ENCODE data around the gene BID.

The BID gene

GRCh38 chr22:17732251-17732854 is 41.9 kb downstream of the BID start:
- DNase-seq = no peak

- DNase-seq = no peak
These were observed 44.7 kb downstream of the BID start for GRCh38 chr22:17729561-17729960.

GRCh38 chr22:17728786-17729185 is 45.5 kb downstream of the BID start:
- no peak for DNase-seq

GRCh38 chr22:17726928-17727897 is 47.1 kb downstream of the BID start:
- no peak for DNase-seq

DNA sequence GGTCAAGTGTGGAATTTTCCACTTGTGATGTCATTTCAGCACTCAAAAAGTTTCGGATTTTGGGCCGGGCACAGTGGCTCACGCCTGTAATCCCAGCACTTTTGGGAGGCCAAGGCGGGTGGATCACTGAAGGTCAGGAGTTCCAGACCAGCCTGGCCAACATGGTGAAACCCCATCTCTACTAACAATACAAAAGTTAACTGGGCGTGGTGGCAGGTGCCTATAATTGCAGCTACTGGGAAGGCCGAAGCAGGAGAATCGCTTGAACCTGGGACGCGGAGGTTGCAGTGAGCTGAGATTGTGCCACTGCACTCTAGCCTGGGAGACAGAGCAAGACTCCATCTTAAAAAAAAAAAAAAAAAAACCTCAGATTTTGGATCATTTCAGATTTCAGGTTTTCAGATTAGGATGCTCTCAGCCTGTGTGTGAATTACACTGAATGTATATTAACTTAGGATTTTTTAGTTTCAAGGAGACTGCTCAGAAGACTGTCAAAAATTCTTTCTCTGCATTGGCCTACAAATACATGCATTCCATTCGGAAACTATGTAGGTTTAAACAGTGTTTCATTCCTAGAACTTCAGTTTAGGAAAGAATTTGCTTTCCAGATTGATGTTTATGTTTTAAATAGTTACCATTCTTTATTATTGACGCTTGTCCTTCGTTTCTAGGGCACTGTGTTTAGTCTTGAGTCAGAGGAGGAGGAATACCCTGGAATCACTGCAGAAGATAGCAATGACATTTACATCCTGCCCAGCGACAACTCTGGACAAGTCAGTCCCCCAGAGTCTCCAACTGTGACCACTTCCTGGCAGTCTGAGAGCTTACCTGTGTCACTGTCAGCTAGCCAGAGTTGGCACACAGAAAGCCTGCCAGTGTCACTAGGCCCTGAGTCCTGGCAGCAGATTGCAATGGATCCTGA is 48.0 kb downstream of the BID start:
- DNase-seq = no peak

DNA sequence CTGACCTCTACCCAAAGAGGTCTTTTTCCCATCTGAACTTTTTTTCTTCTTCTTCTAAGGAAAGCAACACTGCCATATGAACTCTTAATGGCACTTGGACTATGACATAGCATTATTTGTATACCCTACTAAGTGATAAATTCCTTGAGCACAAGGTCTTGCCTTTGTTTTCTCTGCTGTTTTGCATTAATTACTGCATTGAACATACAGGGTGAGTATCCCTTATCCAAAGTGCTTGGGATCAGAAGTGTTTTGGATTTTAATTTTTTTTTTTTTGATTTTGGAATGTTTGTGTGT is 48.8 kb downstream of the BID start:
- DNase-seq = no peak

DNA sequence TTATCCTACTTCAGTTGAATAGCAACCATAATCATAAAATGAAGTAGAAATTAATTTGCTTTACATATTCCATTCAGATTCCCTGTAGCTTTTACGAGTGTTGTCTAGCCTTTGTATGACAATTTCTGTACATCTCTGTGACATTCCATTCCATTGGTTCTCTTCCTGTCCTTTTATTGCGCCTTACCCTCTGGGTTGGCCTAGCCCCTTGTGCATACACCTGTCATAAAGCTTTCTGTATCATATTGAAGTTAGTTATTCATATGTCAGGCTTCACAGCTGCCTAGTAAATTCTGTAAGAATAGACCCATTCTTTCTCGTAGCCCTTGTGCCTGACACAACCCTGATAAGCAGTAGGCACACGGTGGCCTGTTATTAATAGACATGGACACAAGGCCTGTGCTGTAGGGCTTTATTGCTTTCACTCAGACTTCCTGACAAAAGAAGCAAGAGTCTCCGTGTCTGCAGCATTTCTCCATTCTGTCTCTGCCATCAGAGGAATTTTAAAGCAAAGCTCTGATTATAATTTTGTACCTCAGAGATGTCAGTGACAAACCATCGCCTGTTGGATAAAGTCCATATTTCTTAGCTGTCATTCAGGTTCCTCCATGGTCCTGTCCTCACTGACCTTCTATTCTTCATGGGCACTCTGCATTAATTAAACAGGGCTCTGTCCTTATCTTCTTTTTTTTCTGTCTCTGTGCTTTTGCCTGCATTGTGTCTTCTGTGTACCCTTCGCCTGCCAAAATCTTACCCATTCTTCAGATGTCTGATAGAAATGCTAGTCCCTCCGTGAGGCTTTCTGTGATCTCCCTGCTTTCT is 49.4 kb downstream of the BID start:
- DNase-seq = no peak

- no peak for DNase-seq
These were observed 50.0 kb downstream of the BID start for GRCh38 chr22:17724241-17724640.

DNA sequence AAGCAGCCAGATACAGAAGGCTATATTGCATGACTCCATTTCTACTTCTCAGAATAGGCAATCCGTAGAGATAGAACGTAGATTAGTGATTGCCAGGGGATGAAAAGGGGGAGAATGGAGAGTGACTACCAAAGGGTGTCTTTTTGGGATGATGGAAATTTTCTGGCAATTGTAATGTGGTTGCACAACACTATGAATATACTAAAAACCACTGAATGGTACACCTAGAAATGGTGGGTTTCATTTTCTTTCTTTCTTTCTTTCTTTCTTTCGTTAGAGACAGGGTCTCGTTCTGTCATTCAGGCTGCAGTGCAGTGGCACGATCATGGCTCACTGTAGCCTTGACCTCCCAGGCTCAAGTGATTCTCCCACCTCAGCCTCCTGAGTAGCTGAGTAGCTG is 54.4 kb downstream of the BID start:
- DNase-seq = no peak

DNA sequence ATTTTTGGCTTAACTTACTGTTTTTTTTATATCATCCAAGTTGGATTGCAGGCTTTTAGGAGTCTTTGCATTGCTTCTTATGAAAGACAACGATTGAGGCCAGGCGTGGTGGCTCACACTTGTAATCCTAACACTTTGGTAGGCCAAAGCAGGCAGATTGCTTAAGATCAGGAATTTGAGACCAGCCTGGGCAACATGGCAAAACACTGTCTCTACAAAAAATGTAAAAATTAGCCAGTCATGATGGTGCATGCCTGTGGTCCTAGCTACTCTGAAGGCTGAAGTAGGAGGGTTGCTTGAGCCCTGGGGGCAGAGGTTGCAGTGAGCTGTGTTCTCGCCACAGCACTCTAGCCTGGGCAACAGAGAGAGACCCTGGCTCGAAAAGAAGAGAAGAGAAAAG is 56.6 kb downstream of the BID start:
- DNase-seq = no peak

- DNase-seq = no peak
These were observed 57.7 kb downstream of the BID start for GRCh38 chr22:17716529-17716928.

DNA sequence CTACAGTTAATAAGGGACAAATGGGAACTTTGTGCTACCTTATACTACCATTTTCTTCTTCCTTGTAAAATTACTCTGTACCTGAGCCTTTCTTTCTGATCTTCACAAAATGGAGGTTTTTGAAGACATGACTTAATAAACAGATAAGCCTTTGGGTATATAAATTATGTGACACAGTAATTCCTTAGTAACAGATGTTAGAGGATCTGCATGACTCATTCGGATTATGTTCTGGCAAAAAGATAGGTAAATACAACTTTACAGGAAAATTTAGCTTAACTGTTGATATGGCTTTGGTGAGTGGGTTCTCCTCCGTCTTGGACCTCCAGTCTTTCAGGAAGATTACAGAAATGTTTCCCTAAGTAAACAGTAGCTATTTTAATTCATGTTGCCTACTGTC is 61.8 kb downstream of the BID start:
- DNase-seq = no peak

DNA sequence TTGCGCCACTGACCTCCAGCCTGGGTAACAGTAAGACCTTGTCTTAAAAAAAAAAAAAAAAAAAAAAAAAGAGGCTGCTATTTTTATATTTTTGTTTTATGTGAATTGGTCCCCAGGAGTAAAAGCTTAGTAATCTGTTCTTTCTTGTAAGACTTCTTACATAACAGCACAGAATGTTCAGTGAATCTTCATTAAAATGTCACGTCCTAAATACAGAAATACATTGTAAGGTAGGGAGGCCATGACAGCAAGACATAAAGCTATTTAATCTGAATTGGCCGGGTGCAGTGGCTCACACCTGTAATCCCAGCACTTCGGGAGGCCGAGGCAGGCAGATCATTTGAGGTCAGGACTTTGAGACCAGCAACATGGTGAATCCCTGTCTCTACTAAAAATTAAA is 64.2 kb downstream of the BID start:
- no peak for DNase-seq

- DNase-seq = no peak
These were observed 66.7 kb downstream of the BID start for GRCh38 chr22:17707526-17707925.

DNA sequence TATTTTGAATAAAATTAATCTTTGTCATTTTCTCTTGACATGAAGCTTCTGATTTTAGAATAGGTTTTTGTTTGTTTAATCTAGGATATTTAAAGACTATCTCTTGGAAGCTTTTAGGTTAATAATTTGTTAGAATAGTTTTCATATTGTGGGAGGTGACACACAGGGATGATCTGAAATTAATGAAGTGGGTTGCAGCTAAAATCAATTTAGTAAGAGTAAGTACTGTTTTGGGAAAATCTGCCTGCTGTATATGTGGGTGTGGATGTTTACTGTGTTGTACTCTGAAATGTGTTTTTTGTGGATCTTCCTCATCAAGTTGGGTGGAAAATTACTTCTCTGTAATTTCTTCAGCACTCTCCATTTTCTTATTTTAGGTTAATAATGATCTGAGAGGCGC is 67.3 kb downstream of the BID start:
- DNase-seq = no peak

DNA sequence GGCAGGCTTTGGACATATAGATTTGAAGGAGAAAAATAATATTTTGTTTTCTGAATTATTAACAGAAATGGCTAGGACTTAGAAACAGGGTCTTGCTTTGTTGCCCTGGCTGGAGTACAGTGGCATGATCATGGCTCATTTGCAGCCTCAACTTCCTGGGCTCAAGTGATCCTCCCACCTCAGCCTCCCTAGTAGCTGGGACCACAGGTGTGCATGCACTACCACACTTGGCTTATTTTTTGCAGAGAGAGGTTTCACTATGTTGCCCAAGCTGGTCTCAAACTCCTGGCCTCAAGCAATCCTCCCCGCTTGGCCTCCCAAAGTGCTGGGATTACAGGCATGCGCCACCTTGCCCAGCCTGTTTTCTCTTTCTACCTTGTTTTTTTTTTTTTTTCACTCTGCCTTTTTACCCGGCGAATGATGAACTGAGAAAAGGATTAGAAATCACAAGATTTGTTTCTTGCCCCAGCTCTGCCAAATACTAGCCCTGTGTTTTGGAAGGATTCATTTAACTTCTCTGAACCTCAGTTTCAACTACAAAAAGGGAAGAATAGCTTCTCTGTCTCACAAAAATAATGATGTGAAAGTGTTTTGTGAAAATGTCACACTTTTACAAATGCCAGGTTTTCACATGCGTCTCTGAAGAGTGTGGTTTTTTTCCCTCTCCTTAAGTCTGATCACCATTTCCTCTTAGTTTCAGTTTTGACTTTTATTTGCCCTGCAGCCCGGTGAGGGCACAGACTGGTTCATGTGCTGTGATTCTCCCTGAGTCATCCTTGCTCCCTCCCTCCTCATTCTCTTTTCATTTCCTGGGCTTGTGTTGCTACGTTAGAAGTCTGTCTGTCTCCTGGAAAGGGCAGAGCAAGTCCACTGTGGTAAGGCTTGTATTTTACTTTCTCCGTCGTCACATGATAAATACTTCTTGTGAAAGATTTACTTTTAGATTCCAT is 68.0 kb downstream of the BID start:
- DNase-seq = no peak

- no peak for DNase-seq
These were observed 68.7 kb downstream of the BID start for GRCh38 chr22:17705546-17705945.

DNA sequence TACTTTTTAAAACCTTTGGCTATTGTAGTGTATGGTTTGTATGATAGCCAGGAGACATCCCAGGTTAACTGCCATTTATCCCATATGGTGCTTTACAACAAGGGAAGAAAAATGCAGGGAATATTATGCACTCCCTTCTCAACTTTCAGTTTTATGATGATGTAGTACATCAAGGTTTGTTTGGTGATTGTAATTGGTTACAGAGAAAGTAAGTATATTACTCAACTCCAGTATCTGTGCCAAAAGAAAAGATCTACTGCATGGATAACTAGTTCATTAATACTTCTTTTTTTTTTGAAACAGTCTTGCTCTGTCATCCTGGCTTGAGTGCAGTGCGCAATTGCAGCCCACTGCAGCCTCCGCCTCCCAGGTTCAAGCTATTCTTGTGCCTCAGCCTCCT is 70.5 kb downstream of the BID start:
- DNase-seq = no peak

GRCh38 chr22:17700778-17701177 is 73.5 kb downstream of the BID start:
- DNase-seq = no peak

GRCh38 chr22:17699696-17700340 is 74.5 kb downstream of the BID start:
- no peak for DNase-seq

DNA sequence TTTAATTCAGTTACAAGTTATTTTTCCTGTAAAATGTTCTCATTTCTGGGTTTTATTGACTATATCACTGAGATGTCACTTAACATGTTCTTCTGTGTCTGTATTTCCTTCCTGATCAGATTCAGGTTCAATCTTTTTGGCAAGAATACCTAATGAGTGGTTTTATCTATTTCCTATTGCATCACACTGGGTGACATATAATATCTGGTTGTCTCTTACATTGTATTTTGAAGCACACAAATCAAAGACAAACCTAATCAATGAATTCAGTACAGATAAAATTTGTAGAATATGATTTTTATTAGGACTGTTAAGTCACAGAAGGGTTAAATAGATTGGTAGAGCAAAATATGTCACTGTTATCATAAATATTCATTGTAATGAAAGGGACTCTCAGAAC is 75.3 kb downstream of the BID start:
- DNase-seq = no peak
